ENCODE data around the gene TUBA3D.

DNA sequence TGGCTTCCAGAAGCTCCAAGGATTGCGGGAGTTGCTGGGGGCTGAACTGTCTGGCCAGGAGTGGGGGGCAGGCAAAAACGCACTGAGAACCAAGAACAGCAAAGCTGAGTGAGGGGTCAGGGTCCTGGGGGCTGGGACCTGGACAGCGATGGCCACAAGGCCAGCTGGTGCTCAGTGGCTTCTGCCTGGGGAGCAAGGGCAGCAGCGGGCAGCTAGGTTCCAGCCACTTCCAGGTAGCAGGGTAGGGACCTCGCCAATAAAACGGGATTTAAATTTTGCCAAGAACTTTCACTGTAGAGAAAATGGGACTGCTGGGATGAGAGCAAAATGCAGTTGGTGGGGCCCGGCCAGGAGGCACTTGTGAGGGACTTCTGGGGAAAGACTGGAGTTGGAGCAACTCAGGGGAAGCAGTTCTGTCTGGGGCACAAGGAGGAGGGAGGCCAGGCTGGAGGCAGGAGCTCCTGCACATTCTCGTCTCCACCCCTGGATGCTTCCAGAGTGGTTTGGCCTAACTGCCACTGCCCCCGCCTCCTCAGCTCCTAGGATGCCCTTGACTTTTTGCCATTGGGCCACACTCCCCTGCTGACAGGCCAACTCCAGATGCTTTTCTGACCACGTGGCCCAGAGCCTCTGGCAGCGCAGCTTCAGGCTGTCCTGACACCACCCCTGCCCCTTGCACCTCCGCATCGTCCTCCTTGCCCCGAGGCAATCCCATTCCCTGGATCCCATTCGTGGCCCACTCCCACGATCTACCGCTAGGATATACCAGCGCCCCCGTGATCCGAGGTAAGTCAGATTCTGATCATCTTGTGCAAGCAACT lies 46.3 kb downstream of the TUBA3D start:
- TF ChIP-seq, protein P1, sequence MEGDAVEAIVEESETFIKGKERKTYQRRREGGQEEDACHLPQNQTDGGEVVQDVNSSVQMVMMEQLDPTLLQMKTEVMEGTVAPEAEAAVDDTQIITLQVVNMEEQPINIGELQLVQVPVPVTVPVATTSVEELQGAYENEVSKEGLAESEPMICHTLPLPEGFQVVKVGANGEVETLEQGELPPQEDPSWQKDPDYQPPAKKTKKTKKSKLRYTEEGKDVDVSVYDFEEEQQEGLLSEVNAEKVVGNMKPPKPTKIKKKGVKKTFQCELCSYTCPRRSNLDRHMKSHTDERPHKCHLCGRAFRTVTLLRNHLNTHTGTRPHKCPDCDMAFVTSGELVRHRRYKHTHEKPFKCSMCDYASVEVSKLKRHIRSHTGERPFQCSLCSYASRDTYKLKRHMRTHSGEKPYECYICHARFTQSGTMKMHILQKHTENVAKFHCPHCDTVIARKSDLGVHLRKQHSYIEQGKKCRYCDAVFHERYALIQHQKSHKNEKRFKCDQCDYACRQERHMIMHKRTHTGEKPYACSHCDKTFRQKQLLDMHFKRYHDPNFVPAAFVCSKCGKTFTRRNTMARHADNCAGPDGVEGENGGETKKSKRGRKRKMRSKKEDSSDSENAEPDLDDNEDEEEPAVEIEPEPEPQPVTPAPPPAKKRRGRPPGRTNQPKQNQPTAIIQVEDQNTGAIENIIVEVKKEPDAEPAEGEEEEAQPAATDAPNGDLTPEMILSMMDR (IDR thresholded peaks at IDR 0.05): no peak
- TF ChIP-seq POLR2A (IDR thresholded peaks at IDR 0.05): no peak
